Right cardiac atrium (tissue), 5 donors: ENCODE data around the gene AADACL4. TPM values are rescaled to one million over a fixed set of nuclear protein-coding genes. Genes with fewer than 3 reads are reported as not detected.
A peak's percentile ranks its signal among the peaks of the same experiment; 100 is the strongest.
"Not testable (repeated sequence)": the region's sequence is repeated elsewhere in the genome, so short reads cannot be mapped to it uniquely, and the experiment has no call there.

Source experiments
- ATAC-seq, 2 donors: fragments of 200-7000 bp; cut with Tn5 transposase; one replicate each; pipeline versions ENCODE4 v1.8.0 to v1.9.1; 2020; ENCODE audit warnings: moderate library complexity in 2 of 2, mild to moderate bottlenecking in 1 of 2
- DNase-seq, 3 donors: peaks; one replicate each; pipeline ENCODE4 v3.0.0-alpha.2; 2020
- H3K27ac ChIP-seq: one replicate; pipeline ENCODE4 v1.5.1; 2013; ENCODE audit warnings: mild to moderate bottlenecking, low read length, control low read depth, moderate library complexity
- H3K27me3 ChIP-seq: one replicate; pipeline ENCODE4 v1.6.1; 2013; ENCODE audit not compliant: control insufficient read depth, insufficient read depth
- H3K4me1 ChIP-seq: one replicate; pipeline ENCODE4 v1.6.1; 2013; ENCODE audit warnings: low read length; ENCODE audit not compliant: control insufficient read depth, insufficient read depth
- H3K4me3 ChIP-seq: one replicate; pipeline ENCODE4 v1.5.1; 2013; ENCODE audit warnings: low read length, control low read depth
- H3K9me3 ChIP-seq: one replicate; pipeline ENCODE4 v1.6.1; 2013; ENCODE audit warnings: low read length; ENCODE audit not compliant: control insufficient read depth
- WGBS: extraction: QIAGEN DNeasy Blood & Tissue Kit; methylation state at CpG from one replicate; pipeline ENCODE4 v1.1.7; 2013; 5-methylcytosine and 5-hydroxymethylcytosine counted together
- intact Hi-C, 4 donors: fragments of 100-400 bp; cut with DNase I; formaldehyde crosslinking; loops; one replicate each; pipeline versions ENCODE4 v1.11.0 to v1.14.0; 2022 to 2023
- polyA plus RNA-seq: library from polyadenylated mRNA; stranded (reverse); fragments of 200-250 nt; gene quantifications from one replicate; pipeline ENCODE4 v1.2.3, GENCODE V29; 2013
- total RNA-seq, 4 donors: library from RNA; stranded (reverse); fragmentation: NEBNext Ultra II Directional; extraction: Animal tissue kit (Norgen Biotek cat#: 25700); gene quantifications; one replicate each; pipeline ENCODE4 v1.2.1, GENCODE V29; 2021
- donor health status: healthy with polysubstance abuse.
- donor health status: DM: no; HTN: yes; CAD: no.
- donor health status: DM: no; HTN: no; CAD: no.
- donor health status: DM: no; HTN: yes; CAD: no; lungs with severe emphysema.
- donor health status: DM: yes; HTN: yes; CAD: no.

The AADACL4 gene
- total and polyA plus RNA-seq, 5 donors = not detected

- no peak for ATAC-seq
- 100% methylated on average over 1 of the region's 1 CpG for WGBS
- Histone ChIP-seq H3K4me1 (no peaks in the 10 kb centered on the region), H3K27ac (no peak overlapping the region), H3K4me3 (no peak overlapping the region), H3K9me3 (no peaks in the 10 kb centered on the region), H3K27me3 (no peaks in the 10 kb centered on the region)
- intact Hi-C loops = no loop called here
- no peak for DNase-seq
Observed at GRCh38 chr1:12662556-12662955, 18.7 kb downstream of the AADACL4 start.

GRCh38 chr1:12665511-12665910, 21.6 kb downstream of the AADACL4 start:
- no peaks in the 10 kb centered on the region for H3K4me1 ChIP-seq
- no peaks in the 10 kb centered on the region for H3K27me3 ChIP-seq
- H3K27ac ChIP-seq = no peak overlapping the region
- H3K9me3 ChIP-seq = peaks cover 3% of the 10 kb centered on the region
- WGBS = 89% methylated on average over 4 of the region's 4 CpGs
- no peak overlapping the region for H3K4me3 ChIP-seq
- ATAC-seq = no peak
- intact Hi-C loops = no loop called here
- DNase-seq = no peak

- H3K4me3 ChIP-seq = no peak overlapping the region
- no peaks in the 10 kb centered on the region for H3K27me3 ChIP-seq
- H3K9me3 ChIP-seq = peaks cover 3% of the 10 kb centered on the region
- 47% methylated on average over 15 of the region's 15 CpGs for WGBS
- intact Hi-C loops = no loop called here
- ATAC-seq (no peak), DNase-seq (peak in 1 of 3 donors; percentile 19)
- H3K27ac ChIP-seq = no peak overlapping the region
- H3K4me1 ChIP-seq = no peaks in the 10 kb centered on the region
Observed at GRCh38 chr1:12666141-12666735, 22.4 kb downstream of the AADACL4 start.

GRCh38 chr1:12669529-12670068, 25.7 kb downstream of the AADACL4 start:
- DNase-seq (no peak), ATAC-seq (no peak)
- intact Hi-C loops = no loop called here
- 82% methylated on average over 3 of the region's 3 CpGs for WGBS
- Histone ChIP-seq H3K27ac (no peak overlapping the region), H3K4me1 (no peaks in the 10 kb centered on the region), H3K4me3 (no peak overlapping the region), H3K9me3 (peaks cover 3% of the 10 kb centered on the region), H3K27me3 (no peaks in the 10 kb centered on the region)

- DNase-seq (no peak), ATAC-seq (no peak)
- H3K4me3 ChIP-seq = no peak overlapping the region
- no peak overlapping the region for H3K27ac ChIP-seq
- no peaks in the 10 kb centered on the region for H3K9me3 ChIP-seq
- H3K27me3 ChIP-seq = no peaks in the 10 kb centered on the region
- H3K4me1 ChIP-seq = no peaks in the 10 kb centered on the region
- intact Hi-C loops = no loop called here
Observed at GRCh38 chr1:12674358-12674757, 30.5 kb downstream of the AADACL4 start.

GRCh38 chr1:12676122-12676521, 32.2 kb downstream of the AADACL4 start:
- H3K9me3 ChIP-seq, H3K4me1 ChIP-seq, intact Hi-C loops, H3K27me3 ChIP-seq, DNase-seq, ATAC-seq, H3K4me3 ChIP-seq, H3K27ac ChIP-seq: not testable (repeated sequence)
- WGBS = 85% methylated on average over 4 of the region's 4 CpGs

GRCh38 chr1:12677565-12677964, 33.7 kb downstream of the AADACL4 start:
- H3K4me3 ChIP-seq = no peak overlapping the region
- ATAC-seq (peak; percentile 62 to 84), DNase-seq (peak in 1 of 3 donors; percentile 28)
- no peaks in the 10 kb centered on the region for H3K4me1 ChIP-seq
- H3K27me3 ChIP-seq = no peaks in the 10 kb centered on the region
- intact Hi-C loops = no loop called here
- WGBS = 53% methylated on average over 1 of the region's 1 CpG
- no peaks in the 10 kb centered on the region for H3K9me3 ChIP-seq
- no peak overlapping the region for H3K27ac ChIP-seq

GRCh38 chr1:12678350-12678749, 34.5 kb downstream of the AADACL4 start:
- Histone ChIP-seq H3K4me1 (no peaks in the 10 kb centered on the region), H3K27me3 (no peaks in the 10 kb centered on the region), H3K27ac (no peak overlapping the region), H3K4me3 (no peak overlapping the region), H3K9me3 (no peaks in the 10 kb centered on the region)
- DNase-seq = peak in 1 of 3 donors; percentile 63
- WGBS = 50% methylated on average over 2 of the region's 2 CpGs
- no peak for ATAC-seq
- intact Hi-C loops = no loop called here

GRCh38 chr1:12678820-12679219, 34.9 kb downstream of the AADACL4 start:
- Histone ChIP-seq H3K4me3 (no peak overlapping the region), H3K27ac (no peak overlapping the region), H3K9me3 (no peaks in the 10 kb centered on the region), H3K27me3 (no peaks in the 10 kb centered on the region), H3K4me1 (no peaks in the 10 kb centered on the region)
- ATAC-seq = no peak
- DNase-seq = no peak
- WGBS = 93% methylated on average over 3 of the region's 3 CpGs
- intact Hi-C loops = no loop called here

GRCh38 chr1:12690156-12690555, 46.3 kb downstream of the AADACL4 start:
- ATAC-seq (no peak), DNase-seq (no peak)
- no peaks in the 10 kb centered on the region for H3K4me1 ChIP-seq
- intact Hi-C loops = no loop called here
- no peaks in the 10 kb centered on the region for H3K27me3 ChIP-seq
- H3K4me3 ChIP-seq = no peak overlapping the region
- no peak overlapping the region for H3K27ac ChIP-seq
- no peaks in the 10 kb centered on the region for H3K9me3 ChIP-seq
- WGBS = 61% methylated on average over 2 of the region's 2 CpGs

- 54% methylated on average over 10 of the region's 10 CpGs for WGBS
- Histone ChIP-seq H3K4me1 (no peaks in the 10 kb centered on the region), H3K27me3 (no peaks in the 10 kb centered on the region), H3K27ac (no peak overlapping the region), H3K4me3 (no peak overlapping the region), H3K9me3 (no peaks in the 10 kb centered on the region)
- DNase-seq (peak in 2 of 3 donors; percentile 31 to 54), ATAC-seq (peak; percentile 63 to 87)
- intact Hi-C loops = no loop called here
Observed at GRCh38 chr1:12692967-12693782, 49.3 kb downstream of the AADACL4 start.
